HL-60/S4 treated with phorbol 12-myristate 13-acetate at 8.2 ng/mL for 4 days and 3 days (cell line): ENCODE measurements around the gene NOL4.
"Not testable (repeated sequence)": the region's sequence is repeated elsewhere in the genome, so short reads cannot be mapped to it uniquely, and the experiment has no call there.

Experiments
- in situ Hi-C: fragments of 300-500 bp; cut with MboI; formaldehyde crosslinking; loops from 2 replicates; pipeline ENCODE4 v1.15.0; 2022; ENCODE audit warnings: low sequenced_read_pairs

NOL4 gene

GRCh38 chr18:34224423-34225217, at the start of gene NOL4:
Gene NOL4 (minus strand): TSS chr18:34224913. CDS start chr18:34223253, 1,660 bp downstream.
- in situ Hi-C loops = no loop called here

GRCh38 chr18:34266029-34266428, 41.3 kb upstream of the NOL4 start:
- in situ Hi-C loops = not testable (repeated sequence)

DNA sequence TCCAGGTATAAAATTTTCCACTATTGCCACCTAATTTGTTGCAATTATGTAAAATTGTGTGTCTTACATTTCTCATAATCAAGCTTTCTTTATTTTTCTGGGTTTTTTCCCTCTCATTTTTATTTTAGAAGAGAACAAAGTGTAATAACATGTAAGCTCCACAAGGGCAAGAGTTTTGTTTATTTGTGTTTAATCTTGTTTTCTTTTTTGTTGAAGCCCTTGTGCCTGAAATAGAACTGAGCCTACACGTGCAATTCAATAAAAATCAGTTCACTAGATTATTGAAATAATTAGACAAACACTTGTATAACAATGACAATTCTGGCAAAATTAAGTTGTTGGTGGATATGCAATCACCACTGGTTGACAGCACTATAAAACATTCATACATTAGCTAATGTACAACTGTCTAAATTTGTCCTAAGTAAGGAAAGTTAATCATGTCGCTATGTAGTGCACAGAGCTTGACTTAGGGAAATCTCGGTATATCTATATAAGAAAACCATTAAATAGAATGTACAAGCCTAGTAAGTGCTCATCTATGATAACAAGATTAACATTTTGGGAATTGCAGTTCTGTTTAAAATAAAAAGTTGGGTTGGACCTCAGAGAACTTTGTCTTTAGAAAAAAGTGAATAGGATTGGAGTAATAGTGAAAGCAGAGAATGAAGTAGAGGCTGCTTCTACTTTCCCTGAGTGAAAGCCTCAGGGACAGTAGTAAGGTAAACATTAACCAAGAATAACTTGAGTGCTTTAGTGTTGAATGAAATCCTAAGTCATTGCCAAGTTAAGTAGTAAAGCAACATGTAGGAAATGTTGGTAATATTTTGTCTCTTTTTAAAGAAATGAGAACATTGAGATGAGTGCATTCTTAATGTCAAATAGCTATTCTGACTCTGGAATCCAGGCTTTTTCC, 37.4 kb upstream of the NOL4 start:
- in situ Hi-C loops = no loop called here

DNA sequence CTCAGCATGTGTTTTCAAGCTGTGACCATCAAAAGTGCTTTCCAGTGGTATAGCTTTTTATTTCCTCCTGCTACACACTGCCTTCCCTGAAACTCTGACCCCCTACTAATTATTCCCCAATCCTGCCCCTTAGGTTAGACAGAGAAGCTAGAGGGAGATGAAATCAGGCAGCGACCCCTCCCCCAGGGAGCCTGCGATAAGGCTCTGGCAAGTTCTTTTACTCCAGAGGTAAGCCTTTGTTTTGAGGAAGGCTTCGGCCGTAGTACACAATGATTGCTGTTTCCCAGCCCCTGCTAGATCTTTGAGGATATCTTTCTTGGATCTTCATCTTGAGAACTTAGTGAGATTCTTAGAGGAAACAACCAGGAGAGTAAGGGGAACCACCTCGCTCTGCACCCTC, 33.5 kb upstream of the NOL4 start:
- in situ Hi-C loops = no loop called here

GRCh38 chr18:34251919-34252318, 27.2 kb upstream of the NOL4 start:
- in situ Hi-C loops = no loop called here

- in situ Hi-C loops = no loop called here
These were observed 24.0 kb upstream of the NOL4 start for GRCh38 chr18:34248727-34249126.

DNA sequence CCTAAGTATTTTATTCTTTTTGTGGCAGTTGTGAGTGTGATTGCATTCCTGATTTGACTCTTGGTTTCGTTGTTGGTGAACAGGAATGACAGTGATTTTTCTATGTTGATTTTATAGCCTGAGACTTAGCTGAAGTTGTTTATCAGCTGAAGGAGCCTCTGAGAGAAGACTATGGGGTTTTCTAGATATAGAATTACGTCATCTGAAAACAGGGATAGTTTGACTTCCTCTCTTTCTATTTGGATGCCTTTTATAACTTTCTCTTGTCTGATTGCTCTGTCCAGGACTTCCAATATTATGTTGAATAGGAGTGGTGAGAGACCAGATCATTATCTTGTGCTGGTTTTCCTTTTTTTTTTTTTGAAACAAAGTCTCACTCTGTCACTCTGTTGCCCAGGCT, 18.0 kb upstream of the NOL4 start:
- in situ Hi-C loops = no loop called here

DNA sequence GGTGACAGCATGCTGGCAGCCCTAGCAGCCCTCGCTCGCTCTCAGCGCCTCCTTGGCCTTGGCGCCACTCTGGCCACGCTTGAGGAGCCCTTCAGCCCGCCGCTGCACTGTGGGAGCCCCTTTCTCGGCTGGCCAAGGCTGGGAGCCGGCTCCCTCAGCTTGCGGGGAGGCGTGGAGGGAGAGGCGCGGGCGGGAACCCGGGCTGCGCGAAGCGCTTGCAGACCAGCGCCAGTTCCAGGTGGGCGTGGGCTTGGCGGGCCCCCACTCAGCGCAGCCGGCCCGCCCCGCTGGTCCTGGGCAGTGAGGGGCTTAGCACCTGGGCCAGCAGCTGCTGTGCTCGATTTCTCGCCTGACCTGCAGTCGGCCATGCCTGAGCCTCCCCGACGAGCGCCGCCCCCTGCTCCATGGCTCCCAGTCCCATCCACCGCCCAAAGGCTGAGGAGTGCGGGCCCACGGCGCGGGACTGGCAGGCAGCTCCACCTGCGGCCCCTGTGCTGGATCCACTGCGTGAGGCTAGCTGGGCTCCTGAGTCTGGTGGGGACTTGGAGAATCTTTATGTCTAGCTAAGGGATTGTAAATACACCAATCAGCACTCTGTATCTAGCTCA, 9.2 kb upstream of the NOL4 start:
- in situ Hi-C loops = not testable (repeated sequence)

DNA sequence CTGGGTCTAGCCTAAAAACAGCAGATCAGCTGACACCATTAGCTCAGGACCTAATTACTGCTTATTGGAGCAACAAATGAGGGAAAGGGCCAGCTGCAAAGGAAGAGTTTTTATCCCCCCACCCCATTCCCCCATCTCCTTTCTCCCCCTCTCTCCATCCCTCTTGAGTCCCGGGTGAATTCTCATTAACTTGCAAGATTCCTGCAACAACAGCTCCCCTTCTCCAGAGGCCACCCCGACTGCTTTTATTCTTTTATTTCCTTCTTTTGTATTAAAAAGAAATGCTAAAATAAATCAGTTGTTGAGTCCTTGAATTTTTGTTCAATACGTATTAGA, 473 bp upstream of the NOL4 start:
- in situ Hi-C loops = no loop called here

DNA sequence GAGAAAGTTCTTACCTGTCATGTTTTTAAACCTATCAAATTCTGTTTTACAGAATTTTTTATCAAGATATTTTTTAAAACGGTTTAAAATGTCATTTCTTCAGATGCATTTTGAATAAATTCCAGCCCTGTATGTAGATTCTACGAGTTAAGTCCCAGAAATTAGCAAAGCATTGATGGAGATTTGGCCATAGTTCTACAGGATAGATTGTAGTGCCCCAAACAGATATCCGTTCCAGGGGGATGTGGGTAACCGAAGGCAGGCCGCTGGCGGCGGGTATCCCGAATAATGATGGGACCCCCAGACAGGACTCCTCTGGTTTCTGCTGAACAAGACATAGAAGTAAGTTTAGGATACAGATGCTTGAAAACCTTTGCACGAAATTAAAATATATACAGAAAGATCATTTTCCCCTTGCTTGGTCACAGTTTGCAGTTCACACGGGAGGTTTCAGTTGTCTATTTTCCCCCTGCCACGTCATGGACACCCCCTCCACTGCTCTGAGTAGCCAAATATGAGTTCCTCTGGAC, 755 bp downstream of the NOL4 start:
- in situ Hi-C loops = no loop called here

DNA sequence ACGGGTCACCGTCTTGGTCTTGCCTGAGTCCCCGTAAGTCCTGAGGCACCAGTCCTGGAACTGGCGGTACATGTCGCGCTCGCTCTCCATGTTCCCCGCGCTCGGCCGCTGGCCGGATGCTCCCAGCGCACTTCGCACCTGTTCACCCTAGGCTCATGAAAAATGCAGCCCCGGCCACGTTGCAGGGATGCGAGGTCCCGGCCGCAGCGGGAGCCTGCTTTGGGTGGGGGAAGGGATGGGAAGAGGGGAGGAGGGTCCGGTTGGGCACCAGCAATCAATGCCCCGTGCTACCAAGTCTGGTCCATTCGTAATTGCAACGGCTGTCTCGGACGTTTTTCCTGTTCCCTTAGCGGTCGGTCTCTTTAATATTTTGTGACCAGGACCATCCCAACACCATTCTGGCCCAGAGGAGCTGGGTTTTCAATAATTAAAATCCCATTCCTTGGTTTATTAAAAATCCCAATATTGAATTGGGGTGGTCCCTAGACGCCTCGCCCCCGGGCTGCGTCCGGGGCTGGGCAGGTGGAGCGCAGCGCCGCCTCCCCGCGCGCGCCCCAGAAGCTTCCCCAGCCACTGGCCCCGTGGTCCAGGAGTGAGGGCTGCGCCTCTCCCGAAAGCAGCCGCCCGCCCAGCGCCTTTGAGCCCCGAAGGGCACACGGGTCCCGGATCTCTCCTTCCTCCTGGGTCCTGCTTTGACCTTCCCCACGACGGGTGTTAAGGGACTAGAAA, 1.4 kb downstream of the NOL4 start:
- in situ Hi-C loops = no loop called here

DNA sequence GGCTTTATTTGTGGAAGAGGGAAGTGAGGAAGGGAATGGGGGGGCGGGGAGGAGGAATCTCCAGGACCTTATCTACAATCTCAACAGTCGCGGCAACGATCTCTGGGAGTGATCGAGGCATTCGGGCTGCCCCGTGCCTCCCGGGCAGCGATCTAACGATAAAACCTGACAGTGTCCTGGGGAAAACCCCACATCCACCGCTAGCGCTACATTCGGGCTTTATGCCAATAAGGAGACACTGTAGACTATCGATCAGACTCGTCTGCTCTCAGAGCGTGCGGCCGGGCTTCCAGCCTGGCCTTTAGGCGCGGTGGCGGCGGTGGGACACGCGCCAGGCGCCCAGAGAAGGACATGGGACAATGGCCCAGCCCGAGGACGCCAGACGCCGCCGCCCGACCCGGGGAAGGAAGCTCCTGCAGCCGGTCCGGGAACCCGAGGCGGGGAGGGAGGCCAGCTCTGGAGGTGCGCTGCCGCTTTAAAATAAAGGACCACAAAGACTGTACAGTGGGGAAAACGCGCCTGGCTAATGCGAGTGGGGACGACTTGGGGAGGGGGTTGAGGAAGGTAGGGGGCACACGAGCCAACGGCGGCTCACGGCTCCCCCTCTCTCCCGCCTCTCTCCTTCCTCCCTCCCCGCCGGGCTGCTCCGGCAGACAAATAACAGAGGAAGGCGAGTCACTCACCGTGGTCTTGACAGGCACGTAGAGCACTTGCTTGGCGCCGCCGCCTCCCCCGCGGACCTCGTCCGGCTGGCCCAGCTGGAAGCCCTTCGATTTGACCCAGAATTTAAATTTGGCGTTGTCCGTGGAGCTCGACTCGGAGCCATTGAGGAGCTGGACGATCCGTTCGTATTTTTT, 2.2 kb downstream of the NOL4 start:
- in situ Hi-C loops = no loop called here

DNA sequence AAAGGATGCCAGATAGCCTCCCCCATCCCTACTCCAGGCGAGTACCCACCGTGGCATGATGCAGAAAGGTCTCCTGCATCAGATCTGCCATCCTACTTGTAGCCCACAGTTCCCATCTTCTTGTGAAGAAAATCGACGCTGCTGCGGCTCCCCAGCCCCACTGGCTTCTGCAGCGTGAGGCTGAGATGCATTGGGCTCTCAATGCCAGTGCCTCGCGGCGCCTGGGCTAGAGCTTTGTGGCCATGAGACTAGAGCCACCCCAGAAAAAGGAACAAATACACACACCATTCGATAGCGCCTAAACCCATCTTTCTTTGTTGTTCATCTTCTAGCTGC, 2.8 kb downstream of the NOL4 start:
- in situ Hi-C loops = no loop called here

GRCh38 chr18:34220081-34220815, 4.5 kb downstream of the NOL4 start:
- in situ Hi-C loops = no loop called here

DNA sequence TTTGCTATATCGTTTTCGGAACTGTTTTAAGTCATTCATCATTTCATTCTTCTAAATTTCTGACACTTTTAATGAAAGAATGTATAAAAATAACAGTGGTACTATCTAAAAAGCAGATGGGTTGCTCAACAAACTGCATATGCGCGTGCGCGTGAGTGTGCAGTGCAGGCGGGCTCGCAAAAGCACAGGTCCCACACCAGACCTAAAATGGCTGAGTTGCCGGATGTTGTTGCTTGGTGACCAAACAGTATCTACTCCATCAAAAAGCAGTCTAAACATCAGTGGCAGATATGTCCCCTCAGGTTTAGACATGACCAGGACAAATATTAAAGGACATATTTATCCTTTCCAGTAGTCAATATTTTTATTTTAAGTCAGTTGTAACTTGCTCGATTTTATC, 5.1 kb downstream of the NOL4 start:
- in situ Hi-C loops = no loop called here

DNA sequence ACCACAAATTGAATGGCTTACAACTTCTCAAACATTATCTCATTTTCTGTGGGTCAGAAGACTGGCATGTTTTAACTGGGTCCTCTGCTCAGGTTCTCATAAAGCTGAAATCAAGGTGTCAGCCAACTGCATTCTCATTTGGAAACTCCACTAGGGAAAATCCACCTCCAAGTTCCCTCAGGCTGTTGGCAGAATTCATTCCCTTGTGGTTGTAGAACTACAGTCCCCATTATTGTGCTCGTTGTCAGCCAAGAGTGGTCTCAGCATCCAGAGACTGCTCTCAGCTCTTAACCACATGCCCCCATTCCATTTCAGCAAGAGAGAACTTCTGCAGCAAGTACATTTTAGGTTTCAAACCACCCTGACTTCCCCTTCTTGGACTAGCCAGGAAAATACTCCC, 12.2 kb downstream of the NOL4 start:
- in situ Hi-C loops = no loop called here

DNA sequence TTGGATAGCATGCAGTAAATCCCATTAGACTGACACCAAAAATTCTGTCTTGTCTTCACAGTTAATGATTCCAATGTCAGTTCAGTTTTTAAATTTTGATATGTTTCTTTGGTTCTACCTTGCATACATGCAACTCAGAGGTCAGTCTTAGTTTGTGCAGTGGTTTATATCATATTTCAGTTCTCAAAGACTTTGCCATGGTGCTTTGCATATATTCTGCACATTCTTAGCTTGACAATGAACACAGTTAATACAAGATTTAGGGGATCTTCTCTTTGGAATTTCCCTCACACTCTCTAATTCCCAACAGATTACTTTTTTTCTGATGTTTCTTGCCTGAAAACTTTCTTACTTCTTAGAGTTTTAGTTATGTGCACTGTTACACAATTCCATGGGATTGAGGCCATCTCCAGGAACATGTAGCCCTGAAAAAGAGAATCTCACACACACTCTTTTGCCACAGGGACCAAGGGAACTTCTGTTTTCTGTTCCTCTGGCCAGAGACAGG, 17.3 kb downstream of the NOL4 start:
- in situ Hi-C loops = no loop called here

DNA sequence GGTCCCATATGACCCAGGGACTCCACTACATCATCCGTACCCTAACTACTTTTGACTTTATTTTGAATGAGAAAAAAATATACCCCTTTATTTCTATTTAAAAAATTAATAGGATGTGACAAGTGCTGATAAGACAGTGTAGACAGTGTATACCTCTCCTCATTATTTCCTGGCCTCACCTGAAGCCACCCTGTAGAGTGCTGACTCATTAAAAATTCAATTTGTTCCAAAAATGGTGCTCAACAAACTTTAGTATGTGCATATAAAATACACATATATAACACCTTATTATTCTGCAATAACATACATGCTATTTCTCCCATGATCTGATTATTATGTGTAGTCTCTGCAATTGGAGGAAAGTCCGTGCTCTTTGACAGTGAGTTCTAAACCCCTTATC, 20.8 kb downstream of the NOL4 start:
- in situ Hi-C loops = no loop called here

GRCh38 chr18:34196256-34196655, 28.5 kb downstream of the NOL4 start:
- in situ Hi-C loops = no loop called here
